GM21360 (cell line): Measurements from ENCODE around the gene DNM1L.
"Not testable (repeated sequence)": the region's sequence is repeated elsewhere in the genome, so short reads cannot be mapped to it uniquely, and the experiment has no call there.

Experiments
- ATAC-seq: cut with Tn5 transposase; IDR thresholded peaks from one replicate; pipeline ENCODE4 v1.9.1; 2021; ENCODE audit warnings: mild to moderate bottlenecking, moderate library complexity; ENCODE audit not compliant: unreplicated experiment

The DNM1L gene

GRCh38 chr12:32695787-32696186 lies 16.7 kb downstream of the DNM1L start:
- ATAC-seq, result no peak

GRCh38 chr12:32697445-32697844 lies 18.3 kb downstream of the DNM1L start:
- ATAC-seq, result no peak

GRCh38 chr12:32698285-32698684 lies 19.2 kb downstream of the DNM1L start:
- ATAC-seq, result no peak

- ATAC-seq, result not testable (repeated sequence)
These were observed 20.3 kb downstream of the DNM1L start for GRCh38 chr12:32699437-32699836.

GRCh38 chr12:32702473-32702872 lies 23.4 kb downstream of the DNM1L start:
- no peak for ATAC-seq

GRCh38 chr12:32702946-32703345 lies 23.8 kb downstream of the DNM1L start:
- ATAC-seq, result no peak

GRCh38 chr12:32705783-32706182 lies 26.7 kb downstream of the DNM1L start:
- no peak for ATAC-seq

GRCh38 chr12:32706335-32707024 lies 27.4 kb downstream of the DNM1L start:
- no peak for ATAC-seq

GRCh38 chr12:32708926-32709325 lies 29.8 kb downstream of the DNM1L start:
- ATAC-seq, result no peak

GRCh38 chr12:32714772-32715171 lies 35.7 kb downstream of the DNM1L start:
- no peak for ATAC-seq

GRCh38 chr12:32718926-32719325 lies 39.8 kb downstream of the DNM1L start:
- no peak for ATAC-seq

- not testable (repeated sequence) for ATAC-seq
These were observed 46.2 kb downstream of the DNM1L start for GRCh38 chr12:32725308-32725707.

GRCh38 chr12:32726286-32726685 lies 47.2 kb downstream of the DNM1L start:
- ATAC-seq, result no peak

- no peak for ATAC-seq
These were observed 48.1 kb downstream of the DNM1L start for GRCh38 chr12:32727237-32727636.

GRCh38 chr12:32734952-32735351 lies 55.9 kb downstream of the DNM1L start:
- no peak for ATAC-seq

GRCh38 chr12:32736445-32736844 lies 57.3 kb downstream of the DNM1L start:
- no peak for ATAC-seq

- ATAC-seq, result no peak
These were observed 58.6 kb downstream of the DNM1L start for GRCh38 chr12:32737715-32738114.

GRCh38 chr12:32739279-32739678 lies 60.2 kb downstream of the DNM1L start:
- ATAC-seq, result no peak

GRCh38 chr12:32742133-32742532 lies 63.0 kb downstream of the DNM1L start:
- no peak for ATAC-seq

- ATAC-seq, result no peak
These were observed 64.2 kb downstream of the DNM1L start for GRCh38 chr12:32743264-32743663.

- ATAC-seq, result no peak
These were observed 74.5 kb downstream of the DNM1L start for GRCh38 chr12:32753605-32754004.

GRCh38 chr12:32754111-32754510 lies 75.0 kb downstream of the DNM1L start:
- no peak for ATAC-seq

- peak; percentile 75 for ATAC-seq
These were observed 76.1 kb downstream of the DNM1L start for GRCh38 chr12:32755051-32755653.
